IMR-90 (cell line): ENCODE measurements around the gene ZNF138. TPM values are rescaled to one million over a fixed set of nuclear protein-coding genes. Genes with fewer than 3 reads are reported as not detected.

ENCODE experiments used
- ATAC-seq: fragments of 200-7000 bp; cut with Tn5 transposase; 2 replicates; pipeline ENCODE4 v1.9.1; 2020; ENCODE audit warnings: low read depth, mild to moderate bottlenecking, moderate library complexity
- BruUV-seq: library from RNA; stranded (reverse); fragments of 400-500 nt; replicated peaks from 2 replicates; lab custom pipeline; 2021; lab: Mats Ljungman, UMichigan
- CTCF ChIA-PET: fragments of 300-600 bp; formaldehyde crosslinking; extraction: SDS; loops from one replicate; lab custom pipeline; 2021; ENCODE audit warnings: antibody characterized with exemption; lab: Yijun Ruan, JAX
- POLR2A ChIA-PET: fragments of 300-600 bp; sonication (Branson Sonifier 250); formaldehyde crosslinking; loops from one replicate; lab custom pipeline; 2022; ENCODE audit warnings: antibody characterized with exemption; ENCODE audit not compliant: unreplicated experiment; lab: Charles Lee
- DNase-seq: peaks from one replicate; pipeline ENCODE4 v3.0.0; 2013
- H2AFZ ChIP-seq: replicated peaks from 2 replicates; pipeline ENCODE3; 2013; ENCODE audit warnings: low read length, mild to moderate bottlenecking; ENCODE audit not compliant: poor library complexity
- H2AK5ac ChIP-seq: 2 replicates; pipeline ENCODE4 v1.6.1; 2013; ENCODE audit warnings: low read depth, low read length, inconsistent platforms
- H2AK9ac ChIP-seq: replicated peaks from 2 replicates; pipeline ENCODE3; 2013; ENCODE audit warnings: mild to moderate bottlenecking, low read depth, low read length, moderate library complexity; ENCODE audit not compliant: poor library complexity
- H2BK120ac ChIP-seq: 2 replicates; pipeline ENCODE4 v1.6.1; 2013; ENCODE audit warnings: low read depth, low read length, inconsistent platforms
- H2BK15ac ChIP-seq: 3 replicates; pipeline ENCODE4 v1.6.1; 2013; ENCODE audit warnings: low read depth, low read length, inconsistent platforms
- H2BK20ac ChIP-seq: 2 replicates; pipeline ENCODE4 v1.6.1; 2013; ENCODE audit warnings: low read depth, mild to moderate bottlenecking, inconsistent platforms, low read length, moderate library complexity
- H2BK5ac ChIP-seq: 2 replicates; pipeline ENCODE4 v1.6.1; 2013; ENCODE audit warnings: mild to moderate bottlenecking, low read depth, low read length, inconsistent platforms; ENCODE audit not compliant: poor library complexity, severe bottlenecking
- H3K14ac ChIP-seq: replicated peaks from 2 replicates; pipeline ENCODE4 v1.6.1; 2013; ENCODE audit warnings: low read depth, low read length, inconsistent platforms
- H3K18ac ChIP-seq: 2 replicates; pipeline ENCODE4 v1.6.1; 2013; ENCODE audit warnings: low read depth, low read length, control low read depth
- H3K23ac ChIP-seq: 2 replicates; pipeline ENCODE4 v1.6.1; 2013; ENCODE audit warnings: low read depth, low read length, inconsistent platforms
- H3K27ac ChIP-seq: 2 replicates; pipeline ENCODE4 v1.5.1; 2013; ENCODE audit warnings: mild to moderate bottlenecking, control low read depth, low read length; ENCODE audit not compliant: insufficient read depth
- H3K27me3 ChIP-seq: 2 replicates; pipeline ENCODE4 v1.6.1; 2013; ENCODE audit warnings: low read length; ENCODE audit not compliant: control insufficient read depth, insufficient read depth
- H3K36me3 ChIP-seq: 2 replicates; pipeline ENCODE4 v1.6.1; 2013; ENCODE audit warnings: low read length, mixed read lengths; ENCODE audit not compliant: control insufficient read depth, insufficient read depth
- H3K4ac ChIP-seq: 2 replicates; pipeline ENCODE4 v1.6.1; 2013; ENCODE audit warnings: low read depth, low read length, inconsistent platforms
- H3K4me1 ChIP-seq: 2 replicates; pipeline ENCODE4 v1.6.1; 2013; ENCODE audit warnings: low read length, mixed read lengths; ENCODE audit not compliant: control insufficient read depth, insufficient read depth
- H3K4me2 ChIP-seq: 2 replicates; pipeline ENCODE4 v1.6.1; 2013; ENCODE audit warnings: low read depth, mild to moderate bottlenecking, control low read depth, low read length, moderate library complexity
- H3K4me3 ChIP-seq: 2 replicates; pipeline ENCODE4 v1.5.1; 2013; ENCODE audit warnings: low read depth, mild to moderate bottlenecking, control low read depth, low read length, moderate library complexity; ENCODE audit not compliant: insufficient read depth
- H3K56ac ChIP-seq: 2 replicates; pipeline ENCODE4 v1.6.1; 2013; ENCODE audit warnings: low read length, inconsistent platforms; ENCODE audit not compliant: insufficient read depth; ENCODE audit errors: extremely low read depth
- H3K79me1 ChIP-seq, 2 experiments: 2 replicates each; pipeline ENCODE4 v1.6.1; 2013; ENCODE audit warnings: low read length in 2 of 2, inconsistent platforms in 1 of 2, low read depth in 1 of 2
- H3K9ac ChIP-seq: 2 replicates; pipeline ENCODE4 v1.6.1; 2013; ENCODE audit warnings: low read depth, low read length, control low read depth
- H3K9me1 ChIP-seq: 2 replicates; pipeline ENCODE4 v1.6.1; 2013; ENCODE audit warnings: low read length, inconsistent platforms; ENCODE audit not compliant: insufficient read depth
- H3K9me3 ChIP-seq: 2 replicates; pipeline ENCODE4 v1.6.1; 2013; ENCODE audit warnings: low read length; ENCODE audit not compliant: control insufficient read depth, insufficient read depth
- H4K20me1 ChIP-seq: 2 replicates; pipeline ENCODE4 v1.6.1; 2013; ENCODE audit warnings: low read length, inconsistent platforms; ENCODE audit not compliant: insufficient read depth
- H4K5ac ChIP-seq: 2 replicates; pipeline ENCODE4 v1.6.1; 2013; ENCODE audit warnings: mild to moderate bottlenecking, low read depth, low read length, control low read depth
- H4K8ac ChIP-seq, 2 experiments: 2 replicates each; pipeline ENCODE4 v1.6.1; 2013; ENCODE audit warnings: low read depth in 2 of 2, low read length in 2 of 2, control low read depth in 1 of 2, inconsistent platforms in 1 of 2
- H4K91ac ChIP-seq: 2 replicates; pipeline ENCODE4 v1.6.1; 2013; ENCODE audit warnings: low read depth, low read length, inconsistent platforms; ENCODE audit not compliant: insufficient read depth
- RAD21 ChIP-seq: IDR thresholded peaks from 2 replicates; pipeline ENCODE4 v1.6.1; 2012; ENCODE audit warnings: low read length, improper control_type of control experiment
- WGBS, 2 experiments: methylation state at CpG; one replicate each; pipeline versions ENCODE4 v1.1.5 to v1.1.7; 2013; ENCODE audit warnings: missing lambda C conversion rate in 2 of 2; ENCODE audit not compliant: insufficient read length in 1 of 2; ENCODE audit errors: extremely low coverage in 2 of 2; 5-methylcytosine and 5-hydroxymethylcytosine counted together
- dilution Hi-C: fragments of 300-500 bp; cut with HindIII; formaldehyde crosslinking; loops from one replicate; pipeline ENCODE4 v1.14.3; 2018; ENCODE audit warnings: low sequenced_read_pairs; ENCODE audit not compliant: unreplicated experiment
- in situ Hi-C: fragments of 300-500 bp; cut with MboI; formaldehyde crosslinking; loops from 3 replicates; pipeline ENCODE4 v1.14.3; 2019; ENCODE audit warnings: low sequenced_read_pairs, inconsistent platforms, mixed read lengths
- intact Hi-C: fragments of 100-400 bp; cut with micrococcal nuclease; formaldehyde crosslinking; loops from 2 replicates; pipeline ENCODE4 v1.10.0; 2022
- polyA plus RNA-seq, 3 experiments: library from polyadenylated mRNA; depleted of rRNA; stranded (reverse); fragments of >200 nt; gene quantifications; 2 replicates each; pipeline ENCODE4 v1.2.3, GENCODE V29; 2012; ENCODE audit warnings: low replicate concordance in 1 of 3
- total RNA-seq: library from RNA; depleted of rRNA; stranded (reverse); fragments of >200 nt; gene quantifications from 2 replicates; pipeline ENCODE4 v1.2.3, GENCODE V29; 2012

Gene ZNF138
- total and polyA plus RNA-seq, 2 of the 4 experiments (the other 2 are of a cell fraction): 3.2 to 3.6 TPM

DNA sequence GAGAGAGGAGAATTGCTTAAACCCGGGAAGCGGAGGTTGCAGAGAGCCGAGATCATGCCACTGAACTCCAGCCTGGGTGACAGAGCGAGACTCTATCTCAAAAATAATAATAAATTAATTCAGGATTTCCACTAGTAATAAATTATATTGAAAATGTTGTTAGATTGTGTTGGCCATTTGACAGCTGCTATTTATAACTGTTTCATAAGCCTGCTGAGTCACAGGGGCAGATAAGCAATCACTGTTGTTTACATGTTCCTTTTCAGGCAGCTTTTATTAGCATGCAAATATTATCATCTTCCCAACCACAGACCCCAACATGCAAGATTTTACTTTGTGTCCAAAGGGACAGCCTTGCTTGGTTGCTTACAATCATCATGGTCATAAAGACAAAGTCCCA is 49.5 kb upstream of the ZNF138 start:
- no peaks in the 10 kb centered on the region for H3K9me1 ChIP-seq
- no peaks in the 10 kb centered on the region for H4K20me1 ChIP-seq
- no peak overlapping the region for H3K14ac ChIP-seq
- no peak overlapping the region for H3K4me2 ChIP-seq
- no peak overlapping the region for H3K18ac ChIP-seq
- H3K36me3 ChIP-seq: no peaks in the 10 kb centered on the region
- H2AK5ac ChIP-seq: no peak overlapping the region
- no peak overlapping the region for H4K5ac ChIP-seq
- no peaks in the 10 kb centered on the region for H3K27me3 ChIP-seq
- ChIA-PET POLR2A (no interaction called here), CTCF (interaction anchor here (1.0 kb wide), 1 partner anchor 16 kb away, joined by 5 read pairs; no protein-coding TSS in a partner anchor)
- in situ Hi-C loops (no loop called here), intact Hi-C loops (no loop called here), dilution Hi-C loops (no loop called here)
- H4K91ac ChIP-seq: no peak overlapping the region
- no peak overlapping the region for H3K27ac ChIP-seq
- no peak overlapping the region for H2BK20ac ChIP-seq
- DNase-seq (no peak), ATAC-seq (no peak)
- H2BK5ac ChIP-seq: no peak overlapping the region
- H3K23ac ChIP-seq: no peak overlapping the region
- TF ChIP-seq RAD21: no peak
- no CpG with 5 or more reads among the region's 4 CpGs for WGBS, 2 experiments
- no peak overlapping the region for H4K8ac ChIP-seq
- H2AFZ ChIP-seq: no peak overlapping the region
- H3K4me1 ChIP-seq: no peaks in the 10 kb centered on the region
- no peak overlapping the region for H3K9ac ChIP-seq
- H3K79me1 ChIP-seq: no peaks in the 10 kb centered on the region
- no peak overlapping the region for H3K56ac ChIP-seq
- H3K9me3 ChIP-seq: no peaks in the 10 kb centered on the region
- BruUV-seq: no TSS peak
- no peak overlapping the region for H2BK15ac ChIP-seq
- H3K4me3 ChIP-seq: no peak overlapping the region
- no peak overlapping the region for H2BK120ac ChIP-seq
- H2AK9ac ChIP-seq: no peak overlapping the region
- no peak overlapping the region for H3K4ac ChIP-seq
